ENCODE results near the gene GBF1.

DNA sequence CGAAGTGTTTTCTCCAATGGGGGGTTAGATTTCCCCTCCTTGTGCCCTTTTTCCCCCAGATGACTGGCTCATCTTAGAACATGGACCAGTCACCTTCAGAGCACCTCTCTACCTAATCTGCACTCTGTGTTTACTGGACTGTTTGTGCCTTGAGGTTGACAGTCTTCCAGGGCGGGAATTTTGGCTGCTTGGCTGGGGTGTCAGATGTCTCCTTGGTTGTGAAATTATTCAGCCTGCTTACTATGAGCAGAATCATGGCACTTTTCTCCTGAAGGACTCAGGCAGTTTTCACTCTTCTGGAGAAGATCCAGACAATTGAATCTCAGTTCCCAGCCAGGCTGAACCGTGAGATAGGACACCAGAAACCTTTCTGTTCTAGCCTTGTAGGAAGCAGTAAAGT is 89.9 kb downstream of the GBF1 start:
- TF ChIP-seq, protein P1, sequence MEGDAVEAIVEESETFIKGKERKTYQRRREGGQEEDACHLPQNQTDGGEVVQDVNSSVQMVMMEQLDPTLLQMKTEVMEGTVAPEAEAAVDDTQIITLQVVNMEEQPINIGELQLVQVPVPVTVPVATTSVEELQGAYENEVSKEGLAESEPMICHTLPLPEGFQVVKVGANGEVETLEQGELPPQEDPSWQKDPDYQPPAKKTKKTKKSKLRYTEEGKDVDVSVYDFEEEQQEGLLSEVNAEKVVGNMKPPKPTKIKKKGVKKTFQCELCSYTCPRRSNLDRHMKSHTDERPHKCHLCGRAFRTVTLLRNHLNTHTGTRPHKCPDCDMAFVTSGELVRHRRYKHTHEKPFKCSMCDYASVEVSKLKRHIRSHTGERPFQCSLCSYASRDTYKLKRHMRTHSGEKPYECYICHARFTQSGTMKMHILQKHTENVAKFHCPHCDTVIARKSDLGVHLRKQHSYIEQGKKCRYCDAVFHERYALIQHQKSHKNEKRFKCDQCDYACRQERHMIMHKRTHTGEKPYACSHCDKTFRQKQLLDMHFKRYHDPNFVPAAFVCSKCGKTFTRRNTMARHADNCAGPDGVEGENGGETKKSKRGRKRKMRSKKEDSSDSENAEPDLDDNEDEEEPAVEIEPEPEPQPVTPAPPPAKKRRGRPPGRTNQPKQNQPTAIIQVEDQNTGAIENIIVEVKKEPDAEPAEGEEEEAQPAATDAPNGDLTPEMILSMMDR (optimal IDR thresholded peaks at IDR 0.05 in 1 of 3, IDR thresholded peaks at IDR 0.05 in 1 of 3, conservative IDR thresholded peaks at IDR 0.05 in 1 of 3; ENCODE audit: extremely low read depth in 1 of 3, insufficient read depth in 2 of 3, low read length in 3 of 3) = no peak
- TF ChIP-seq EZH2 (IDR thresholded peaks at IDR 0.05; ENCODE audit: low read length) = no peak
